OCI-LY7 (cell line): Measurements from ENCODE around the gene SIPA1L3.

Experiments
- CTCF ChIP-seq: fragments of 200-600 bp; sonication (generic); conservative IDR thresholded peaks from 2 replicates; pipeline ENCODE4 v1.5.1; 2014; ENCODE audit warnings: mild to moderate bottlenecking, antibody characterized with exemption, low read length, moderate library complexity, mixed read lengths
- EZH2phosphoT487 ChIP-seq: fragments of 200-600 bp; sonication (generic); IDR thresholded peaks from 2 replicates; pipeline ENCODE4 v1.6.1; 2018; ENCODE audit warnings: low read depth, borderline replicate concordance, mild to moderate bottlenecking, mixed run types, antibody characterized with exemption, low read length, moderate library complexity, mixed read lengths

GRCh38 chr19:37957176-37957575 is 50.2 kb downstream of the SIPA1L3 start:
- no peak for TF ChIP-seq CTCF
- no peak for TF ChIP-seq EZH2phosphoT487
